Measurements from ENCODE around the gene MINAR1.

Gene MINAR1

GRCh38 chr15:79467865-79468586, 35.9 kb downstream of the MINAR1 start:
- DNase-seq: no peak

DNA sequence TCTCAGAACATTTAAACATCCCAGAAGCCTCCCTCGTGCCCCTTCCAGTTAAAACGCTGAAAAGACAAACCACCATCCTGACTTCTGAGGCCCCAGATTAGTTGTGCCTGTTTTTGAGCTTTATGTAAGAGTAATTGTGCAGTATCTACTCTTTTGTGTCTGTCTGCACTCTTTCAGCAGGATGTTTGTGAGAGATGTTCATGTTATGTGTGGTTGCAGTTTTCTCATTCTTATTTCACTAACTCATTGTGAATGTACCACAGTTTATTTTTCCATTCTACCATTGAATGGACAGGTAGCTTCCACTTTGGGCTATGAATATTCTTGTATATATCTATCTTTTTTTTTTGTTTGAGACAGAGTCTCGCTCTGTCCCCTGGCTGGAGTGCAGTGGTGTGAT, 40.3 kb downstream of the MINAR1 start:
- no peak for DNase-seq

GRCh38 chr15:79474252-79474651, 42.1 kb downstream of the MINAR1 start:
- DNase-seq: no peak

GRCh38 chr15:79475306-79475705, 43.2 kb downstream of the MINAR1 start:
- no peak for DNase-seq

- no peak for DNase-seq
Measured at GRCh38 chr15:79478108-79478507, 46.0 kb downstream of the MINAR1 start.

- DNase-seq: no peak
Measured at GRCh38 chr15:79479616-79480015, 47.5 kb downstream of the MINAR1 start.

DNA sequence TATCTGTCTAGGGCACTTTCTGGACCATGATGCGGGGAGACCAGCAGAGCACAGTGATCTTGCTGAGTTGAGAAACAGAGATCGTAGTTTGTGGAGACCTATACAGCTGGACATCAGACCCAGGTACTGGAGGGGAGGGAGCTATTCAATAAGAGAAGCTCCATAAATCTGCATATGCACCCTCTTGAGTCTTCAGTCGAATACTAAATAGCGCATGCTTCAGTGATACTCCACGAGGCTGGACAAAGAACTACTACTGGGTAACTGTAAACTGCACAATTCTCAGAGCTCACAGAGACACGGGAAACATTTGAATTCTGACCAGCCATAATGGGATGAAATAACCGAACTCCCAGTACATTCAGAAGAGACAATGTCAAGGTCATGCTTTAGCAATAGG, 49.7 kb downstream of the MINAR1 start:
- DNase-seq: no peak

All from NCI-H526 (cell line).